ENCODE data around the gene SCN3B. TPM values are rescaled to one million over a fixed set of nuclear protein-coding genes. Genes with fewer than 3 reads are reported as not detected.

SCN3B gene
- total and polyA plus RNA-seq, 2 of the 13 experiments (the other 11 are each of a cell fraction or from before 2014, with no cell fraction given): 0.07 to 0.11 TPM

GRCh38 chr11:123695231-123695630, 40.8 kb upstream of the SCN3B start (continued):
- TF ChIP-seq, protein P1, sequence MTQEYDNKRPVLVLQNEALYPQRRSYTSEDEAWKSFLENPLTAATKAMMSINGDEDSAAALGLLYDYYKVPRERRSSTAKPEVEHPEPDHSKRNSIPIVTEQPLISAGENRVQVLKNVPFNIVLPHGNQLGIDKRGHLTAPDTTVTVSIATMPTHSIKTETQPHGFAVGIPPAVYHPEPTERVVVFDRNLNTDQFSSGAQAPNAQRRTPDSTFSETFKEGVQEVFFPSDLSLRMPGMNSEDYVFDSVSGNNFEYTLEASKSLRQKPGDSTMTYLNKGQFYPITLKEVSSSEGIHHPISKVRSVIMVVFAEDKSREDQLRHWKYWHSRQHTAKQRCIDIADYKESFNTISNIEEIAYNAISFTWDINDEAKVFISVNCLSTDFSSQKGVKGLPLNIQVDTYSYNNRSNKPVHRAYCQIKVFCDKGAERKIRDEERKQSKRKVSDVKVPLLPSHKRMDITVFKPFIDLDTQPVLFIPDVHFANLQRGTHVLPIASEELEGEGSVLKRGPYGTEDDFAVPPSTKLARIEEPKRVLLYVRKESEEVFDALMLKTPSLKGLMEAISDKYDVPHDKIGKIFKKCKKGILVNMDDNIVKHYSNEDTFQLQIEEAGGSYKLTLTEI (CRISPR knock-in tag; conservative IDR thresholded peaks at IDR 0.05): no peak
- TF ChIP-seq ZKSCAN1 (IDR thresholded peaks at IDR 0.05; ENCODE audit: low read length) (no peak), KLF15 (CRISPR knock-in tag; IDR thresholded peaks at IDR 0.05; ENCODE audit: borderline replicate concordance) (no peak), ZNF224 (CRISPR knock-in tag; IDR thresholded peaks at IDR 0.05) (no peak), SRSF4 (IDR thresholded peaks at IDR 0.05; ENCODE audit: low read depth, low read length, poor library complexity, severe bottlenecking) (no peak), RORA (CRISPR knock-in tag; IDR thresholded peaks at IDR 0.05) (no peak), ZNF546 (CRISPR knock-in tag; conservative IDR thresholded peaks at IDR 0.05) (no peak), FOXA1 (IDR thresholded peaks at IDR 0.05) (no peak), FOXA1 (CRISPR knock-in tag; IDR thresholded peaks at IDR 0.05) (no peak), KDM3A (CRISPR knock-in tag; IDR thresholded peaks at IDR 0.05; ENCODE audit: low read depth) (no peak), CC2D1A (CRISPR knock-in tag; IDR thresholded peaks at IDR 0.05) (no peak), ZNF775 (CRISPR knock-in tag; IDR thresholded peaks at IDR 0.05; ENCODE audit: borderline replicate concordance) (no peak), EHMT2 (IDR thresholded peaks at IDR 0.05; ENCODE audit: borderline replicate concordance, low read depth, low read length) (no peak), NFE2L1 (CRISPR knock-in tag; IDR thresholded peaks at IDR 0.05; ENCODE audit: borderline replicate concordance) (no peak)
- TF ChIP-seq, protein P2, sequence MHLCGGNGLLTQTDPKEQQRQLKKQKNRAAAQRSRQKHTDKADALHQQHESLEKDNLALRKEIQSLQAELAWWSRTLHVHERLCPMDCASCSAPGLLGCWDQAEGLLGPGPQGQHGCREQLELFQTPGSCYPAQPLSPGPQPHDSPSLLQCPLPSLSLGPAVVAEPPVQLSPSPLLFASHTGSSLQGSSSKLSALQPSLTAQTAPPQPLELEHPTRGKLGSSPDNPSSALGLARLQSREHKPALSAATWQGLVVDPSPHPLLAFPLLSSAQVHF (CRISPR knock-in tag; IDR thresholded peaks at IDR 0.05): no peak
- TF ChIP-seq, protein P3, sequence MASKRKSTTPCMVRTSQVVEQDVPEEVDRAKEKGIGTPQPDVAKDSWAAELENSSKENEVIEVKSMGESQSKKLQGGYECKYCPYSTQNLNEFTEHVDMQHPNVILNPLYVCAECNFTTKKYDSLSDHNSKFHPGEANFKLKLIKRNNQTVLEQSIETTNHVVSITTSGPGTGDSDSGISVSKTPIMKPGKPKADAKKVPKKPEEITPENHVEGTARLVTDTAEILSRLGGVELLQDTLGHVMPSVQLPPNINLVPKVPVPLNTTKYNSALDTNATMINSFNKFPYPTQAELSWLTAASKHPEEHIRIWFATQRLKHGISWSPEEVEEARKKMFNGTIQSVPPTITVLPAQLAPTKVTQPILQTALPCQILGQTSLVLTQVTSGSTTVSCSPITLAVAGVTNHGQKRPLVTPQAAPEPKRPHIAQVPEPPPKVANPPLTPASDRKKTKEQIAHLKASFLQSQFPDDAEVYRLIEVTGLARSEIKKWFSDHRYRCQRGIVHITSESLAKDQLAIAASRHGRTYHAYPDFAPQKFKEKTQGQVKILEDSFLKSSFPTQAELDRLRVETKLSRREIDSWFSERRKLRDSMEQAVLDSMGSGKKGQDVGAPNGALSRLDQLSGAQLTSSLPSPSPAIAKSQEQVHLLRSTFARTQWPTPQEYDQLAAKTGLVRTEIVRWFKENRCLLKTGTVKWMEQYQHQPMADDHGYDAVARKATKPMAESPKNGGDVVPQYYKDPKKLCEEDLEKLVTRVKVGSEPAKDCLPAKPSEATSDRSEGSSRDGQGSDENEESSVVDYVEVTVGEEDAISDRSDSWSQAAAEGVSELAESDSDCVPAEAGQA (IDR thresholded peaks at IDR 0.05; ENCODE audit: low read depth): no peak
- TF ChIP-seq, protein P3 (CRISPR knock-in tag; IDR thresholded peaks at IDR 0.05; ENCODE audit: borderline replicate concordance): no peak
